K562 (cell line): ENCODE measurements around the gene ZBTB16. TPM values are rescaled to one million over a fixed set of nuclear protein-coding genes. Genes with fewer than 3 reads are reported as not detected.

Experiments
- ATAC-seq: fragments of 200-7000 bp; cut with Tn5 transposase; 3 replicates; pipeline ENCODE4 v1.9.1; 2020; ENCODE audit warnings: moderate library complexity
- BruUV-seq: library from RNA; stranded (reverse); fragments of 400-500 nt; replicated peaks from 2 replicates; lab custom pipeline; 2021; lab: Mats Ljungman, UMichigan
- CTCF ChIA-PET: fragments of 300-600 bp; formaldehyde crosslinking; extraction: SDS; loops from one replicate; lab custom pipeline; 2021; ENCODE audit warnings: low intra/inter-chr PET ratio; lab: Yijun Ruan, JAX
- POLR2A ChIA-PET: fragments of 300-600, 350-650 bp; sonication (Branson Sonifier 250); formaldehyde crosslinking; extraction: SDS; loops from one replicate; lab custom pipeline; 2021; ENCODE audit warnings: antibody characterized with exemption, inconsistent platforms; lab: Yijun Ruan, JAX
- DNase-seq, 4 experiments: peaks; one replicate each; pipeline versions ENCODE4 v3.0.0 to v3.0.0-alpha.2; 2011 to 2018; ENCODE audit warnings: low spot score in 3 of 4, mixed read lengths in 3 of 4; ENCODE audit errors: extremely low read depth in 1 of 4
- FAIRE-seq: peaks from 2 replicates; lab custom pipeline; 2011; peaks lifted over from hg19 to GRCh38; lab: Jason Lieb, UNC
- H2AFZ ChIP-seq: 2 replicates; pipeline ENCODE4 v1.6.0; 2011; ENCODE audit warnings: low read depth, low read length, control low read depth, inconsistent platforms
- H3K27ac ChIP-seq: fragments of 200-600 bp; 3 replicates; pipeline ENCODE4 v1.8.0; 2011; ENCODE audit warnings: low read depth, mild to moderate bottlenecking, control low read depth, inconsistent platforms, low read length, moderate library complexity, mixed read lengths; ENCODE audit errors: extremely low read depth
- H3K27me3 ChIP-seq, 2 experiments: fragments of 300-600 bp in 1 of 2; 2 replicates in 1 of 2; 3 replicates in 1 of 2; pipeline versions ENCODE4 v1.6.0 to v1.8.0; 2011; ENCODE audit warnings: inconsistent platforms in 2 of 2, low read length in 2 of 2, mild to moderate bottlenecking in 1 of 2, mixed read lengths in 1 of 2, moderate library complexity in 1 of 2; ENCODE audit not compliant: control insufficient read depth in 2 of 2, insufficient read depth in 2 of 2
- H3K36me3 ChIP-seq: fragments of 300-600 bp; 3 replicates; pipeline ENCODE4 v1.8.0; 2011; ENCODE audit warnings: mild to moderate bottlenecking, low read length, inconsistent platforms; ENCODE audit not compliant: control insufficient read depth, insufficient read depth
- H3K4me1 ChIP-seq, 2 experiments: fragments of 200-600 bp in 1 of 2; replicated peaks in 1 of 2; 2 replicates in 1 of 2; 3 replicates in 1 of 2; pipeline versions ENCODE4 v1.5.1 to v1.8.0; 2011; ENCODE audit warnings: inconsistent platforms in 2 of 2, low read length in 2 of 2, mild to moderate bottlenecking in 1 of 2, mixed read lengths in 1 of 2, moderate library complexity in 1 of 2; ENCODE audit not compliant: control insufficient read depth in 2 of 2, insufficient read depth in 2 of 2
- H3K4me2 ChIP-seq: 2 replicates; pipeline ENCODE4 v1.6.1; 2011; ENCODE audit warnings: low read length, control low read depth, inconsistent platforms, mixed read lengths; ENCODE audit not compliant: insufficient read depth
- H3K4me3 ChIP-seq: fragments of 200-600 bp; sonication (generic), shearing (Covaris generic); 2 replicates; pipeline ENCODE4 v1.5.1; 2016; ENCODE audit warnings: control low read depth, inconsistent platforms
- H3K79me2 ChIP-seq: fragments of 200-600 bp; 3 replicates; pipeline ENCODE4 v1.8.0; 2011; ENCODE audit warnings: low read length, inconsistent platforms; ENCODE audit not compliant: control insufficient read depth, insufficient read depth
- H3K9ac ChIP-seq, 2 experiments: 2 replicates each; pipeline versions ENCODE4 v1.6.0 to v1.6.1; 2011; ENCODE audit warnings: low read depth in 2 of 2, low read length in 2 of 2, control low read depth in 1 of 2, inconsistent platforms in 1 of 2, mild to moderate bottlenecking in 1 of 2, mixed read lengths in 1 of 2; ENCODE audit not compliant: insufficient read depth in 1 of 2
- H3K9me1 ChIP-seq: one replicate; pipeline ENCODE4 v1.6.0; 2011; ENCODE audit warnings: inconsistent platforms, mild to moderate bottlenecking, low read length, moderate library complexity; ENCODE audit not compliant: control insufficient read depth, insufficient read depth
- H3K9me3 ChIP-seq: replicated peaks from 2 replicates; pipeline ENCODE4 v1.5.1; 2011; ENCODE audit warnings: low read depth, low read length, inconsistent platforms; ENCODE audit not compliant: control insufficient read depth, insufficient read depth
- H4K20me1 ChIP-seq: replicated peaks from 2 replicates; pipeline ENCODE4 v1.6.1; 2011; ENCODE audit warnings: low read length, inconsistent platforms, mixed read lengths; ENCODE audit not compliant: control insufficient read depth, insufficient read depth
- DNMT1 ChIP-seq: fragments of 450-650 bp; IDR thresholded peaks from 2 replicates; pipeline ENCODE4 v1.6.1; 2016; ENCODE audit warnings: antibody characterized with exemption, mild to moderate bottlenecking
- PRDM10 ChIP-seq: fragments of 450-650 bp; IDR thresholded peaks from 2 replicates; pipeline ENCODE4 v1.6.1; 2018; ENCODE audit not compliant: partially characterized antibody
- RBM25 ChIP-seq: fragments of 200-400 bp; formaldehyde crosslinking; IDR thresholded peaks from 2 replicates; pipeline ENCODE4 v1.6.1; 2018; ENCODE audit warnings: low read length, low read depth, moderate library complexity; ENCODE audit not compliant: severe bottlenecking
- SP2 ChIP-seq: IDR thresholded peaks from 2 replicates; pipeline ENCODE4 v1.6.1; 2011; ENCODE audit warnings: mild to moderate bottlenecking, low read depth, low read length, moderate library complexity; ENCODE audit not compliant: poor library complexity, severe bottlenecking; ENCODE audit errors: extremely low read depth
- ZFP36 ChIP-seq: fragments of 150-350 bp; IDR thresholded peaks from 2 replicates; pipeline ENCODE4 v1.6.1; 2018; ENCODE audit warnings: low read length, low read depth; ENCODE audit not compliant: partially characterized antibody
- ZNF253 ChIP-seq: fragments of 250-450 bp; sonication (Bioruptor Pico); conservative IDR thresholded peaks from 2 replicates; pipeline ENCODE4 v1.6.1; 2021; ENCODE audit warnings: mild to moderate bottlenecking
- ZNF518B ChIP-seq: fragments of 250-450 bp; sonication (Bioruptor Pico); IDR thresholded peaks from 2 replicates; pipeline ENCODE4 v1.5.0; 2021; ENCODE audit warnings: mild to moderate bottlenecking, moderate library complexity
- WGBS: fragments of 100-300 bp; shearing (Covaris generic); methylation state at CpG from one replicate; pipeline ENCODE4 v1.1.6; 2016; ENCODE audit warnings: low coverage, mixed read lengths; ENCODE audit not compliant: insufficient coverage; ENCODE audit errors: missing lambda C conversion rate; 5-methylcytosine and 5-hydroxymethylcytosine counted together
- in situ Hi-C: fragments of 300-500 bp; cut with MboI; formaldehyde crosslinking; loops from 4 replicates; pipeline ENCODE4 v1.15.0; 2018; ENCODE audit warnings: inconsistent platforms, mixed read lengths
- intact Hi-C: fragments of 100-400 bp; cut with micrococcal nuclease; formaldehyde crosslinking; loops from 2 replicates; pipeline ENCODE4 v1.14.2; 2022
- polyA plus RNA-seq, 8 experiments: library from polyadenylated mRNA; depleted of rRNA in 4 of 8; stranded (reverse) in 5 of 8; unstranded in 3 of 8; fragments of >200 nt; fragmentation: Nextera tagmentation in 2 of 8; fragmentation: Illumina TruSeq in 1 of 8; extraction: Ambion mirVana in 2 of 8; extraction: Trizol in 1 of 8; gene quantifications; 2 replicates each; pipeline versions ENCODE4 v1.2.1 to v1.2.3, GENCODE V29; 2011 to 2014; ENCODE audit warnings: inconsistent platforms in 1 of 8, missing spikeins in 1 of 8
- total RNA-seq, 7 experiments: library from RNA; depleted of rRNA in 6 of 7; stranded (reverse); fragments of >200 nt in 6 of 7; fragmentation: Illumina TruSeq in 2 of 7; extraction: Trizol in 2 of 7; gene quantifications; 2 replicates each; pipeline versions ENCODE4 v1.2.1 to v1.2.3, GENCODE V29; 2011 to 2021; ENCODE audit warnings: low replicate concordance in 1 of 7

The ZBTB16 gene
- total and polyA plus RNA-seq, 9 of the 15 experiments (the other 6 are each of a cell fraction or from before 2014, with no cell fraction given): 0.06 to 0.40 (median 0.24) TPM; not detected in 4

GRCh38 chr11:114132417-114132816, 72.9 kb downstream of the ZBTB16 start:
- Histone ChIP-seq H3K27ac (no peak overlapping the region), H3K27me3 (peaks cover 24 to 59% of the 10 kb centered on the region in 2 experiments), H3K4me1 (peaks cover 0 to 11% of the 10 kb centered on the region in 2 experiments; a peak in 2 of 5 replicates), H3K9me1 (no peaks in the 10 kb centered on the region), H2AFZ (no peak overlapping the region), H4K20me1 (no peaks in the 10 kb centered on the region), H3K4me2 (no peak overlapping the region), H3K9me3 (no peaks in the 10 kb centered on the region), H3K36me3 (no peaks in the 10 kb centered on the region), H3K9ac (no peak overlapping the region), H3K4me3 (no peak overlapping the region), H3K79me2 (no peaks in the 10 kb centered on the region)
- DNase-seq (no peak), ATAC-seq (no peak), FAIRE-seq (no peak)
- ChIA-PET CTCF (no interaction called here), POLR2A (no interaction called here)
- intact Hi-C loops (no loop called here), in situ Hi-C loops (no loop called here)
- BruUV-seq: no TSS peak
- WGBS: 6% methylated on average over 9 of the region's 9 CpGs
- TF ChIP-seq DNMT1: no peak
- TF ChIP-seq ZFP36: peak; percentile 33
- peak; percentile 75 for TF ChIP-seq RBM25
- no peak for TF ChIP-seq ZNF253 (CRISPR knock-in tag)

DNA sequence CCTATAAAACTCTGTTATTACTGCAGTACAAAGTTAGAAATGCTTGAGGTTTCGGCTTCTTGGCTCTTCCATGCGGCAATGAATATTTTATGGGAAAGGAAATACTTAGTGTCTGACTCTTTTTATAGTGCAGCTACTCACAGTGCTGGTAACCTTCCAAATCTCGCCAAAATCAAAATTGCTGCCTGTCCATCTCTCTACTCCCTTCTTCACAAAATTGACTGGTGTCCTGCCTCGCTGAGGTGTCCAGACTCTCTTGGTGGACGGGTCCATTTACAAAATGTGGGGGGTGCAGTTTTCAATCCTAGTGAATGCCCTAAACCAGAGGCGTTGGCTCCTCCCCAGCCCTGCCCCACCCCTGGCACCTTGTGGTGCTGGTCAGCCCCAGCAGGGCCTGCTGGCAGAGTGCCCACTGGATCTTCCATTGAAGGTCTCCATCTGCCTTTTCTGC, 73.5 kb downstream of the ZBTB16 start:
- Histone ChIP-seq H4K20me1 (no peaks in the 10 kb centered on the region), H3K79me2 (no peaks in the 10 kb centered on the region), H3K27ac (no peak overlapping the region), H3K27me3 (peaks cover 23 to 59% of the 10 kb centered on the region in 2 experiments), H3K9me1 (no peaks in the 10 kb centered on the region), H3K36me3 (no peaks in the 10 kb centered on the region), H3K9me3 (no peaks in the 10 kb centered on the region), H3K9ac (no peak overlapping the region), H3K4me1 (peaks cover 0 to 11% of the 10 kb centered on the region in 2 experiments; a peak in 2 of 5 replicates), H2AFZ (no peak overlapping the region), H3K4me2 (no peak overlapping the region), H3K4me3 (no peak overlapping the region)
- ChIA-PET POLR2A (no interaction called here), CTCF (no interaction called here)
- no TSS peak for BruUV-seq
- no peak for FAIRE-seq
- no peak for ATAC-seq
- WGBS: 12% methylated on average over 6 of the region's 6 CpGs
- in situ Hi-C loops (no loop called here), intact Hi-C loops (no loop called here)
- DNase-seq: no peak
- TF ChIP-seq SP2 (no peak), PRDM10 (peak; percentile 86), ZNF518B (CRISPR knock-in tag) (no peak)
